A549 (cell line): ENCODE measurements around the gene COL16A1. TPM values are rescaled to one million over a fixed set of nuclear protein-coding genes. Genes with fewer than 3 reads are reported as not detected.

Experiments used
- ATAC-seq, 2 experiments: fragments of 200-7000 bp in 1 of 2; fragments of >200 bp in 1 of 2; cut with Nextera tagmentation in 1 of 2; cut with Tn5 transposase in 1 of 2; 3 replicates each; pipeline versions ENCODE4 v1.8.0 to v1.9.1; 2018 to 2020; ENCODE audit warnings: mild to moderate bottlenecking in 1 of 2, moderate library complexity in 1 of 2
- CTCF ChIA-PET: fragments of 300-600 bp; sonication (Branson Sonifier 250); formaldehyde crosslinking; extraction: SDS; loops from one replicate; lab custom pipeline; 2021; ENCODE audit warnings: antibody characterized with exemption, inconsistent platforms; lab: Yijun Ruan, JAX
- POLR2A ChIA-PET: fragments of 350-600 bp; formaldehyde crosslinking; extraction: SDS; loops from one replicate; lab custom pipeline; 2021; ENCODE audit warnings: antibody characterized with exemption, inconsistent platforms; lab: Yijun Ruan, JAX
- DNase-seq, 2 experiments: peaks; one replicate each; pipeline versions ENCODE4 v3.0.0 to v3.0.0-alpha.2; 2011 to 2016; ENCODE audit warnings: low read depth in 1 of 2, low spot score in 1 of 2
- FAIRE-seq: peaks from 2 replicates; lab custom pipeline; 2011; peaks lifted over from hg19 to GRCh38; lab: Jason Lieb, UNC
- H3K27ac ChIP-seq, 2 experiments: fragments of >200 bp; sonication (Bioruptor Twin); formaldehyde crosslinking; 3 replicates each; pipeline ENCODE4 v1.5.1; 2016 to 2017
- H3K4me1 ChIP-seq: fragments of >200 bp; sonication (Bioruptor Twin); formaldehyde crosslinking; 3 replicates; pipeline ENCODE4 v1.6.1; 2016
- H3K4me2 ChIP-seq: fragments of >200 bp; sonication (Bioruptor Twin); formaldehyde crosslinking; 3 replicates; pipeline ENCODE4 v1.6.1; 2016
- H3K4me3 ChIP-seq: fragments of >200 bp; sonication (Bioruptor Twin); formaldehyde crosslinking; 3 replicates; pipeline ENCODE4 v1.5.1; 2016
- H3K9me3 ChIP-seq: fragments of >200 bp; sonication (Bioruptor Twin); formaldehyde crosslinking; 3 replicates; pipeline ENCODE4 v1.6.1; 2016
- BHLHE40 ChIP-seq: IDR thresholded peaks from 2 replicates; pipeline ENCODE4 v1.6.1; 2012; ENCODE audit warnings: low read depth, low read length, inconsistent platforms
- EHMT2 ChIP-seq: fragments of 200-600 bp; sonication (generic); IDR thresholded peaks from 2 replicates; pipeline ENCODE4 v1.6.1; 2016; ENCODE audit warnings: antibody characterized with exemption, low read depth, mild to moderate bottlenecking, moderate library complexity
- FOSB ChIP-seq: fragments of 250-450 bp; sonication (Bioruptor Pico); IDR thresholded peaks from 2 replicates; pipeline ENCODE4 v1.5.0; 2020; ENCODE audit warnings: mild to moderate bottlenecking, moderate library complexity
- FOSL2 ChIP-seq, 2 experiments: fragments of 450-650 bp in 1 of 2; fragments of >200 bp in 1 of 2; sonication (Bioruptor Twin) in 1 of 2; formaldehyde crosslinking; IDR thresholded peaks; 2 replicates each; pipeline versions ENCODE4 v1.5.0 to v1.6.1; 2016 to 2020; ENCODE audit warnings: mild to moderate bottlenecking in 1 of 2, moderate library complexity in 1 of 2
- HDAC2 ChIP-seq: fragments of 200-600 bp; sonication (generic); IDR thresholded peaks from 2 replicates; pipeline ENCODE4 v1.6.1; 2016
- KDM5A ChIP-seq: fragments of 200-600 bp; sonication (generic); IDR thresholded peaks from 2 replicates; pipeline ENCODE4 v1.6.1; 2016; ENCODE audit warnings: antibody characterized with exemption, mild to moderate bottlenecking
- MAFK ChIP-seq: fragments of 450-650 bp; IDR thresholded peaks from 2 replicates; pipeline ENCODE4 v1.6.1; 2014; ENCODE audit not compliant: partially characterized antibody
- MYC ChIP-seq: IDR thresholded peaks from 2 replicates; pipeline ENCODE4 v1.6.1; 2012; ENCODE audit warnings: mild to moderate bottlenecking, inconsistent platforms, low read length, improper control_type of control experiment, borderline replicate concordance
- NFE2L2 ChIP-seq: fragments of 150-350 bp; conservative IDR thresholded peaks from 2 replicates; pipeline ENCODE4 v1.6.1; 2014; ENCODE audit warnings: low read length
- RAD21 ChIP-seq, 2 experiments: fragments of >200 bp in 1 of 2; sonication (Bioruptor Twin) in 1 of 2; formaldehyde crosslinking in 1 of 2; IDR thresholded peaks in 1 of 2; conservative IDR thresholded peaks in 1 of 2; 2 replicates in 1 of 2; 3 replicates in 1 of 2; pipeline ENCODE4 v1.6.1; 2012 to 2018; ENCODE audit warnings: inconsistent platforms in 1 of 2
- SMC3 ChIP-seq: fragments of >200 bp; sonication (Bioruptor Twin); formaldehyde crosslinking; IDR thresholded peaks from 3 replicates; pipeline ENCODE4 v1.6.1; 2018; ENCODE audit warnings: inconsistent platforms
- SREBF2 ChIP-seq: fragments of 450-650 bp; IDR thresholded peaks from 2 replicates; pipeline ENCODE4 v1.6.1; 2014; ENCODE audit warnings: mild to moderate bottlenecking, moderate library complexity
- ZFP36 ChIP-seq: fragments of 450-650 bp; IDR thresholded peaks from 2 replicates; pipeline ENCODE4 v1.6.1; 2014; ENCODE audit warnings: borderline replicate concordance; ENCODE audit not compliant: partially characterized antibody
- ZSCAN20 ChIP-seq: fragments of 250-450 bp; sonication (Bioruptor Pico); IDR thresholded peaks from 2 replicates; pipeline ENCODE4 v1.8.0; 2022; ENCODE audit warnings: mild to moderate bottlenecking, moderate library complexity
- WGBS: methylation state at CpG from one replicate; pipeline ENCODE4 v1.1.6; 2017; ENCODE audit errors: missing lambda C conversion rate; 5-methylcytosine and 5-hydroxymethylcytosine counted together
- polyA plus RNA-seq, 4 experiments: library from polyadenylated mRNA; depleted of rRNA in 3 of 4; stranded (reverse); fragments of >200 nt; fragmentation: RNase III in 1 of 4; extraction: RNeasy Plus Mini Kit Qiagen cat#74134 plus additional on column Dnase treatment in 1 of 4; gene quantifications; 2 replicates in 3 of 4; 3 replicates in 1 of 4; pipeline ENCODE4 v1.2.3, GENCODE V29; 2011 to 2017
- TF ChIP-seq, protein P1 (sequence below): IDR thresholded peaks from 2 replicates; pipeline ENCODE4 v1.6.1; 2012
- TF ChIP-seq, protein P2 (sequence below): fragments of >200 bp; sonication (Bioruptor Twin); formaldehyde crosslinking; IDR thresholded peaks from 2 replicates; pipeline ENCODE4 v1.6.1; 2016
- TF ChIP-seq, protein P3 (sequence below): fragments of 250-450 bp; sonication (Bioruptor Pico); IDR thresholded peaks from 2 replicates; pipeline ENCODE4 v1.5.0; 2020; ENCODE audit warnings: low read depth, mild to moderate bottlenecking, moderate library complexity
- TF ChIP-seq, protein P4 (sequence below): fragments of 250-450 bp; sonication (Bioruptor Pico); IDR thresholded peaks from 2 replicates; pipeline ENCODE4 v1.5.0; 2021; ENCODE audit warnings: mild to moderate bottlenecking, moderate library complexity, borderline replicate concordance
- TF ChIP-seq, protein P5 (sequence below): fragments of >200 bp; sonication (Bioruptor Twin); formaldehyde crosslinking; IDR thresholded peaks from 3 replicates; pipeline ENCODE4 v1.6.1; 2016

Gene COL16A1
- polyA plus RNA-seq, 2 of the 4 experiments (the other 2 are of a cell fraction) = 1.4 to 8.1 TPM

DNA sequence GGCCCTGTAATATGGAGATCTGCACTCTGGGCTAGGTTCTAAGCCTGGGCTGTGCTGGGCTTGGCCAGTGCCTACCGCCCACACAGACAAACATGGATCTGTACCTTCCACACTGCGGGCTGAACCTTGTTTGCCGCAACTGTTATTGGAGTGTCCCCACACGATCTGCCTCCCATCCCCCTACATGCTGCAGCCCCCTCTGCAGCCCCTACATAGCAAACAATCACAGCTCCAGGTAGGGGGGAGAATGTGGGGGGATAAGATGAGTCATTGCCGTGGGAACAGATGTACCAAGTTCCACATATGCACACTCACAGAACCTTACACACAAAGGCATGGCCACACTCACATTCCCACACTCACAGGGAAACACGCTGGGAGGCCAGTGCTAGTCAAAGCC lies 88.4 kb downstream of the COL16A1 start:
- no peak for ATAC-seq

DNA sequence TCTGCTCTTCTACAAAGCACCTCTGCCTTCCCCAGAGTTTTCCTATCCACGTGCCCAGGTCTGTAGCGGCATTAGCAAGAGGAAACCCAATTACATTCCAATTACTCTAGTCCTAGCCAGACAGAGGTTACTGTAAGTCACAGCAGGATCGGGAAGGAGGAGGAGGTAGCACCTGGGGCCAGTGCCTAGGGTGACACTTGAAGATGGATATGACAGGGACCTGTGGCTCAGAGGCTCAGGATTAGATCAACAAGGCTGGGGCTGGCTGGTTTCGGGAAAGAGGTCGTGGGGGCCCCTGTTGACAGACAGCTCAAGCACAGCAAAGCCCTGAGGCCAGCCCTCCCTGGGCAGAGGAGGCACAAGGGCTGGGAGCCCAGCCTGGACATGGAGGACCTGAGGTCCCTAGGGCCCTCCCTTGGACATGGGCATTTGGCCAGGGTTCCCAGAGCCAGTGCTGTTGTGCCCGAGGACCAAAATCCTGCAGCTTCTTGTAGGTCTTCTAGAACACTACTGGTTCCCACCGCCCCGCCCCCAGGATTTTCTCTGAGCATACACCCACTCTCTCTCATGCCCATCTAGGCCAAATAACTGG lies 89.3 kb downstream of the COL16A1 start:
- ATAC-seq (no peak), DNase-seq (no peak), FAIRE-seq (no peak)
- no peaks in the 10 kb centered on the region for H3K9me3 ChIP-seq
- 89% methylated on average over 3 of the region's 8 CpGs for WGBS
- H3K4me1 ChIP-seq = no peaks in the 10 kb centered on the region
- no peak overlapping the region for H3K27ac ChIP-seq
- CTCF ChIA-PET = interaction anchor here (0.7 kb wide), 1 partner anchor 21 kb away, joined by 3 read pairs; no protein-coding TSS in a partner anchor
- H3K4me2 ChIP-seq = no peak overlapping the region
- POLR2A ChIA-PET = no interaction called here
- TF ChIP-seq RAD21 (conservative IDR thresholded peaks at IDR 0.05 in 1 of 2, IDR thresholded peaks at IDR 0.05 in 1 of 2) = no peak
- no peak for TF ChIP-seq ZSCAN20 (CRISPR knock-in tag)
- TF ChIP-seq KDM5A = no peak
- TF ChIP-seq, protein P1, sequence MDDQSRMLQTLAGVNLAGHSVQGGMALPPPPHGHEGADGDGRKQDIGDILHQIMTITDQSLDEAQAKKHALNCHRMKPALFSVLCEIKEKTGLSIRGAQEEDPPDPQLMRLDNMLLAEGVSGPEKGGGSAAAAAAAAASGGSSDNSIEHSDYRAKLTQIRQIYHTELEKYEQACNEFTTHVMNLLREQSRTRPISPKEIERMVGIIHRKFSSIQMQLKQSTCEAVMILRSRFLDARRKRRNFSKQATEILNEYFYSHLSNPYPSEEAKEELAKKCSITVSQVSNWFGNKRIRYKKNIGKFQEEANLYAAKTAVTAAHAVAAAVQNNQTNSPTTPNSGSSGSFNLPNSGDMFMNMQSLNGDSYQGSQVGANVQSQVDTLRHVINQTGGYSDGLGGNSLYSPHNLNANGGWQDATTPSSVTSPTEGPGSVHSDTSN = no peak
- no peak for TF ChIP-seq FOSL2 (IDR thresholded peaks at IDR 0.05)
- no peak for TF ChIP-seq FOSL2 (CRISPR knock-in tag; IDR thresholded peaks at IDR 0.05)
- TF ChIP-seq MAFK = no peak
- TF ChIP-seq NFE2L2 = no peak
- no peak for TF ChIP-seq SREBF2
- no peak for TF ChIP-seq ZFP36
- TF ChIP-seq EHMT2 = no peak
- TF ChIP-seq, protein P2, sequence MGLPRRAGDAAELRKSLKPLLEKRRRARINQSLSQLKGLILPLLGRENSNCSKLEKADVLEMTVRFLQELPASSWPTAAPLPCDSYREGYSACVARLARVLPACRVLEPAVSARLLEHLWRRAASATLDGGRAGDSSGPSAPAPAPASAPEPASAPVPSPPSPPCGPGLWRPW = no peak
- TF ChIP-seq HDAC2 = no peak
- no peak for TF ChIP-seq SMC3
- no peak for TF ChIP-seq FOSB
- H3K4me3 ChIP-seq = no peak overlapping the region

More for the DNA sequence above, 88.4 kb downstream of the COL16A1 start:
- H3K4me3 ChIP-seq = no peak overlapping the region
- TF ChIP-seq, protein P3, sequence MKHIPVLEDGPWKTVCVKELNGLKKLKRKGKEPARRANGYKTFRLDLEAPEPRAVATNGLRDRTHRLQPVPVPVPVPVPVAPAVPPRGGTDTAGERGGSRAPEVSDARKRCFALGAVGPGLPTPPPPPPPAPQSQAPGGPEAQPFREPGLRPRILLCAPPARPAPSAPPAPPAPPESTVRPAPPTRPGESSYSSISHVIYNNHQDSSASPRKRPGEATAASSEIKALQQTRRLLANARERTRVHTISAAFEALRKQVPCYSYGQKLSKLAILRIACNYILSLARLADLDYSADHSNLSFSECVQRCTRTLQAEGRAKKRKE (CRISPR knock-in tag) = no peak
- TF ChIP-seq RAD21 (conservative IDR thresholded peaks at IDR 0.05 in 1 of 2, IDR thresholded peaks at IDR 0.05 in 1 of 2) (no peak), MYC (no peak), NFE2L2 (no peak), FOSB (no peak), BHLHE40 (no peak)
- TF ChIP-seq, protein P2 = no peak
- TF ChIP-seq, protein P4, sequence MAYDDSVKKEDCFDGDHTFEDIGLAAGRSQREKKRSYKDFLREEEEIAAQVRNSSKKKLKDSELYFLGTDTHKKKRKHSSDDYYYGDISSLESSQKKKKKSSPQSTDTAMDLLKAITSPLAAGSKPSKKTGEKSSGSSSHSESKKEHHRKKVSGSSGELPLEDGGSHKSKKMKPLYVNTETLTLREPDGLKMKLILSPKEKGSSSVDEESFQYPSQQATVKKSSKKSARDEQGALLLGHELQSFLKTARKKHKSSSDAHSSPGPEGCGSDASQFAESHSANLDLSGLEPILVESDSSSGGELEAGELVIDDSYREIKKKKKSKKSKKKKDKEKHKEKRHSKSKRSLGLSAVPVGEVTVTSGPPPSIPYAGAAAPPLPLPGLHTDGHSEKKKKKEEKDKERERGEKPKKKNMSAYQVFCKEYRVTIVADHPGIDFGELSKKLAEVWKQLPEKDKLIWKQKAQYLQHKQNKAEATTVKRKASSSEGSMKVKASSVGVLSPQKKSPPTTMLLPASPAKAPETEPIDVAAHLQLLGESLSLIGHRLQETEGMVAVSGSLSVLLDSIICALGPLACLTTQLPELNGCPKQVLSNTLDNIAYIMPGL (CRISPR knock-in tag) = no peak
- TF ChIP-seq, protein P5, sequence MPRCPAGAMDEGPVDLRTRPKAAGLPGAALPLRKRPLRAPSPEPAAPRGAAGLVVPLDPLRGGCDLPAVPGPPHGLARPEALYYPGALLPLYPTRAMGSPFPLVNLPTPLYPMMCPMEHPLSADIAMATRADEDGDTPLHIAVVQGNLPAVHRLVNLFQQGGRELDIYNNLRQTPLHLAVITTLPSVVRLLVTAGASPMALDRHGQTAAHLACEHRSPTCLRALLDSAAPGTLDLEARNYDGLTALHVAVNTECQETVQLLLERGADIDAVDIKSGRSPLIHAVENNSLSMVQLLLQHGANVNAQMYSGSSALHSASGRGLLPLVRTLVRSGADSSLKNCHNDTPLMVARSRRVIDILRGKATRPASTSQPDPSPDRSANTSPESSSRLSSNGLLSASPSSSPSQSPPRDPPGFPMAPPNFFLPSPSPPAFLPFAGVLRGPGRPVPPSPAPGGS = no peak
- TF ChIP-seq, all 56 proteins: peak for 0
- no peaks in the 10 kb centered on the region for H3K4me1 ChIP-seq
- WGBS = 50% methylated on average over 2 of the region's 6 CpGs
- POLR2A ChIA-PET = no interaction called here
- FAIRE-seq (no peak), DNase-seq (no peak)
- H3K4me2 ChIP-seq = no peak overlapping the region
- H3K9me3 ChIP-seq = no peaks in the 10 kb centered on the region
- H3K27ac ChIP-seq = no peak overlapping the region
- CTCF ChIA-PET = no interaction called here
